ENCODE data around the gene FREM2.

The FREM2 gene

DNA sequence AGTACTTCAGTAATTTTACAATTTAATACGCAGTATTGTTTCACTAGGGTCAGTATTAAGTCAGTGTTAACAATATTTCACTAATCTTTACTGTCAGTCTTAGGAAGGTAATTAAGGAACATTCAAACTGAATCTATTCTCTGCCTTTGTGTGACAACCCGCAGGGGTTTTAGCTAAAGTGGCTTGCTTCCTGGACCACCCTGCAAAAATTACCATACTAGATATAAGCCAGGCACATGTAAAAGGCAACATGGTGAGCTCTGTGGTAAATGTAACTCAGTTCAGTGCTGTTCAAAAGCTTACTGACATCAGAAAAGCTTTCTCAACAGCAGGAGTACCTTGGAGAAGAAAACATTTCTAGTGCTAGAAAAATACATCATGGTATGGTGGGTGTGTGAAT, 116.7 kb downstream of the FREM2 start:
- Histone ChIP-seq H3K4me1 (ENCODE audit: control insufficient read depth, insufficient read depth, low read length) (no peaks in the 10 kb centered on the region), H3K4me3 (ENCODE audit: low read depth, low read length) (no peak overlapping the region), H3K9me3 (ENCODE audit: control insufficient read depth, insufficient read depth, low read depth, low read length) (no peaks in the 10 kb centered on the region), H3K36me3 (ENCODE audit: control insufficient read depth in 2 of 2, insufficient read depth in 1 of 2, low read length in 2 of 2) (no peaks in the 10 kb centered on the region), H3K27ac (ENCODE audit: extremely low read depth, low read depth, low read length) (no peak overlapping the region)
- ChIA-PET POLR2A (no interaction called here), CTCF (no interaction called here)
- TF ChIP-seq, protein P1, sequence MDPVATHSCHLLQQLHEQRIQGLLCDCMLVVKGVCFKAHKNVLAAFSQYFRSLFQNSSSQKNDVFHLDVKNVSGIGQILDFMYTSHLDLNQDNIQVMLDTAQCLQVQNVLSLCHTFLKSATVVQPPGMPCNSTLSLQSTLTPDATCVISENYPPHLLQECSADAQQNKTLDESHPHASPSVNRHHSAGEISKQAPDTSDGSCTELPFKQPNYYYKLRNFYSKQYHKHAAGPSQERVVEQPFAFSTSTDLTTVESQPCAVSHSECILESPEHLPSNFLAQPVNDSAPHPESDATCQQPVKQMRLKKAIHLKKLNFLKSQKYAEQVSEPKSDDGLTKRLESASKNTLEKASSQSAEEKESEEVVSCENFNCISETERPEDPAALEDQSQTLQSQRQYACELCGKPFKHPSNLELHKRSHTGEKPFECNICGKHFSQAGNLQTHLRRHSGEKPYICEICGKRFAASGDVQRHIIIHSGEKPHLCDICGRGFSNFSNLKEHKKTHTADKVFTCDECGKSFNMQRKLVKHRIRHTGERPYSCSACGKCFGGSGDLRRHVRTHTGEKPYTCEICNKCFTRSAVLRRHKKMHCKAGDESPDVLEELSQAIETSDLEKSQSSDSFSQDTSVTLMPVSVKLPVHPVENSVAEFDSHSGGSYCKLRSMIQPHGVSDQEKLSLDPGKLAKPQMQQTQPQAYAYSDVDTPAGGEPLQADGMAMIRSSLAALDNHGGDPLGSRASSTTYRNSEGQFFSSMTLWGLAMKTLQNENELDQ (tag by site-specific recombination; IDR thresholded peaks at IDR 0.05; ENCODE audit: low read depth), result no peak
- no peak for TF ChIP-seq ZNF837 (tag by site-specific recombination; IDR thresholded peaks at IDR 0.05)
- no peak for TF ChIP-seq ZNF157 (tag by site-specific recombination; IDR thresholded peaks at IDR 0.05)
- no peak for TF ChIP-seq ZNF239 (tag by site-specific recombination; IDR thresholded peaks at IDR 0.05)
- TF ChIP-seq MYNN (tag by site-specific recombination; IDR thresholded peaks at IDR 0.05; ENCODE audit: borderline replicate concordance), result no peak
- TF ChIP-seq ZNF561 (tag by site-specific recombination; IDR thresholded peaks at IDR 0.05; ENCODE audit: borderline replicate concordance), result no peak
- no peak for TF ChIP-seq WT1 (tag by site-specific recombination; IDR thresholded peaks at IDR 0.05)
- no peak for TF ChIP-seq ZNF473 (tag by site-specific recombination; IDR thresholded peaks at IDR 0.05)
- TF ChIP-seq PRDM1 (tag by site-specific recombination; IDR thresholded peaks at IDR 0.05), result no peak
- TF ChIP-seq, protein P2, sequence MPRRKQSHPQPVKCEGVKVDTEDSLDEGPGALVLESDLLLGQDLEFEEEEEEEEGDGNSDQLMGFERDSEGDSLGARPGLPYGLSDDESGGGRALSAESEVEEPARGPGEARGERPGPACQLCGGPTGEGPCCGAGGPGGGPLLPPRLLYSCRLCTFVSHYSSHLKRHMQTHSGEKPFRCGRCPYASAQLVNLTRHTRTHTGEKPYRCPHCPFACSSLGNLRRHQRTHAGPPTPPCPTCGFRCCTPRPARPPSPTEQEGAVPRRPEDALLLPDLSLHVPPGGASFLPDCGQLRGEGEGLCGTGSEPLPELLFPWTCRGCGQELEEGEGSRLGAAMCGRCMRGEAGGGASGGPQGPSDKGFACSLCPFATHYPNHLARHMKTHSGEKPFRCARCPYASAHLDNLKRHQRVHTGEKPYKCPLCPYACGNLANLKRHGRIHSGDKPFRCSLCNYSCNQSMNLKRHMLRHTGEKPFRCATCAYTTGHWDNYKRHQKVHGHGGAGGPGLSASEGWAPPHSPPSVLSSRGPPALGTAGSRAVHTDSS (tag by site-specific recombination; IDR thresholded peaks at IDR 0.05), result no peak
- TF ChIP-seq ZNF274 (IDR thresholded peaks at IDR 0.05; ENCODE audit: low read length), result no peak
- TF ChIP-seq ZNF274 (tag by site-specific recombination; IDR thresholded peaks at IDR 0.05; ENCODE audit: borderline replicate concordance), result no peak
- TF ChIP-seq ZNF223 (tag by site-specific recombination; IDR thresholded peaks at IDR 0.05), result no peak
- TF ChIP-seq, protein P3, sequence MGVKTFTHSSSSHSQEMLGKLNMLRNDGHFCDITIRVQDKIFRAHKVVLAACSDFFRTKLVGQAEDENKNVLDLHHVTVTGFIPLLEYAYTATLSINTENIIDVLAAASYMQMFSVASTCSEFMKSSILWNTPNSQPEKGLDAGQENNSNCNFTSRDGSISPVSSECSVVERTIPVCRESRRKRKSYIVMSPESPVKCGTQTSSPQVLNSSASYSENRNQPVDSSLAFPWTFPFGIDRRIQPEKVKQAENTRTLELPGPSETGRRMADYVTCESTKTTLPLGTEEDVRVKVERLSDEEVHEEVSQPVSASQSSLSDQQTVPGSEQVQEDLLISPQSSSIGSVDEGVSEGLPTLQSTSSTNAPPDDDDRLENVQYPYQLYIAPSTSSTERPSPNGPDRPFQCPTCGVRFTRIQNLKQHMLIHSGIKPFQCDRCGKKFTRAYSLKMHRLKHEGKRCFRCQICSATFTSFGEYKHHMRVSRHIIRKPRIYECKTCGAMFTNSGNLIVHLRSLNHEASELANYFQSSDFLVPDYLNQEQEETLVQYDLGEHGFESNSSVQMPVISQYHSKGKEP (tag by site-specific recombination; IDR thresholded peaks at IDR 0.05), result no peak
- no peak for TF ChIP-seq HOXA7 (CRISPR knock-in tag; IDR thresholded peaks at IDR 0.05; ENCODE audit: borderline replicate concordance)
- no peak for TF ChIP-seq ZBTB21 (tag by site-specific recombination; IDR thresholded peaks at IDR 0.05)
- no peak for TF ChIP-seq ZNF623 (tag by site-specific recombination; IDR thresholded peaks at IDR 0.05)

DNA sequence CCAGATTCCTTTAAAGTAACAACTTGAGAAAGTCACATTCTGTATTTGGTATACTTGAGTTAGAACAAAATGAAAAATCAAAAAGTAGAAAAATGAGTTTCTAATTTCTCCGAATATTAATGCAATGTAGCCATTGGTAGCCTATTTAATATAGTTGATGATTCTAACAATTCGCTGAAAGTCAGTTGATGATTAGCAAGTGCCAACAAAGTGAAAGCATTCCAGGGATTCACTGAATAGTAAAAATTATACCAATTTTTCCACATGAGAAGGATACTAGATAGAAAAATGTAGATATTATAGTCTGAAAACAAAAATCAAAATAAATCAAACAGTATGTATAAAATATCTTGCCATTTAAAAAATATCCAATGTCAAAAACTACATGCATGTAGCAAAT, 117.2 kb downstream of the FREM2 start:
- no peak for TF ChIP-seq ZNF660 (tag by site-specific recombination; IDR thresholded peaks at IDR 0.05)
- H3K4me1 ChIP-seq (ENCODE audit: control insufficient read depth, insufficient read depth, low read length), result no peaks in the 10 kb centered on the region
- POLR2A ChIA-PET, result no interaction called here
- no peaks in the 10 kb centered on the region for H3K36me3 ChIP-seq (ENCODE audit: control insufficient read depth in 2 of 2, insufficient read depth in 1 of 2, low read length in 2 of 2)
- H3K27ac ChIP-seq (ENCODE audit: extremely low read depth, low read depth, low read length), result no peak overlapping the region
- no peak overlapping the region for H3K4me3 ChIP-seq (ENCODE audit: low read depth, low read length)
- CTCF ChIA-PET, result no interaction called here
- H3K9me3 ChIP-seq (ENCODE audit: control insufficient read depth, insufficient read depth, low read depth, low read length), result no peaks in the 10 kb centered on the region

DNA sequence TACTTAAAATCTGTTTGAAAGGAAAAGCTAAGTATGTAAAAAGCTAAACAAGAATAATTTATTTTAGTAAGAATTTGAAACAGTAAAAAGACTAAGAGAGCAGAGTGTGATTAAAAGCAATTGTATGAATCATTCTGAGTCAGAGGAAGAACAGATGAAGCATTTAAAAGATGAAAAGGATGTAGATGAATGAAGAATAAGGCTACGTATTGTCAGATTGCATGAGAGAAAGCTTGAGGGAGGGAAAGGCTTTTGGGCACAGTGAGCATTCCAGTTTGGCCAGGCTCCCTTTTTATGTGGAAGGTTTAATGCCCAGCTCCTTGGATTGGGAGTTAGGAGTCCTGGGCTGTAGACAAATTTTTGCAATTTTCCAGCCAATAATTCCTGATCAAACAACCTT, 117.7 kb downstream of the FREM2 start:
- Histone ChIP-seq H3K4me1 (ENCODE audit: control insufficient read depth, insufficient read depth, low read length) (no peaks in the 10 kb centered on the region), H3K9me3 (ENCODE audit: control insufficient read depth, insufficient read depth, low read depth, low read length) (no peaks in the 10 kb centered on the region), H3K27ac (ENCODE audit: extremely low read depth, low read depth, low read length) (no peak overlapping the region), H3K36me3 (ENCODE audit: control insufficient read depth in 2 of 2, insufficient read depth in 1 of 2, low read length in 2 of 2) (no peaks in the 10 kb centered on the region), H3K4me3 (ENCODE audit: low read depth, low read length) (no peak overlapping the region)
- ChIA-PET POLR2A (no interaction called here), CTCF (interaction anchor here (0.6 kb wide), 1 partner anchor 119 kb away, joined by 4 read pairs; no protein-coding TSS in a partner anchor)
- TF ChIP-seq ZNF549 (tag by site-specific recombination; IDR thresholded peaks at IDR 0.05), result no peak
- TF ChIP-seq, protein P2 (tag by site-specific recombination; IDR thresholded peaks at IDR 0.05), result no peak
- TF ChIP-seq ZBTB21 (tag by site-specific recombination; IDR thresholded peaks at IDR 0.05), result no peak
- TF ChIP-seq ZNF777 (tag by site-specific recombination; IDR thresholded peaks at IDR 0.05; ENCODE audit: borderline replicate concordance), result no peak
- TF ChIP-seq ZNF660 (tag by site-specific recombination; IDR thresholded peaks at IDR 0.05), result no peak
